SU-DHL-6 (cell line): Measurements from ENCODE around the gene RFX4.

Experiments
- CTCF ChIP-seq: fragments of 200-600 bp; sonication (generic); IDR thresholded peaks from one replicate; pipeline ENCODE4 v1.5.1; 2017; ENCODE audit warnings: antibody characterized with exemption, mild to moderate bottlenecking, low read length, moderate library complexity; ENCODE audit not compliant: insufficient read depth, poor library complexity, severe bottlenecking
- EZH2phosphoT487 ChIP-seq: fragments of 200-600 bp; sonication (generic), shearing (Covaris generic); conservative IDR thresholded peaks from 2 replicates; pipeline ENCODE4 v1.6.1; 2018; ENCODE audit warnings: mild to moderate bottlenecking, antibody characterized with exemption, low read length, moderate library complexity, mixed read lengths

GRCh38 chr12:106754331-106754730 is 171.5 kb downstream of the RFX4 start:
- TF ChIP-seq CTCF (no peak), EZH2phosphoT487 (no peak)
